ENCODE measurements around the gene CARNS1. TPM values are rescaled to one million over a fixed set of nuclear protein-coding genes. Genes with fewer than 3 reads are reported as not detected.
A peak's percentile ranks its signal among the peaks of the same experiment; 100 is the strongest.

CARNS1 gene
- total and polyA plus RNA-seq, 12 donors, result 0.55 to 26.6 (median 17.4) TPM

GRCh38 chr11:67420646-67421429 lies 5.4 kb downstream of the CARNS1 start:
- Histone ChIP-seq H3K27ac (peak overlapping the region; percentile 25 to 98 (median 92)), H3K27me3 (peaks cover 0 to 5% (median 0%) of the 10 kb centered on the region in 7 donors), H3K4me3 (peak overlapping the region in 9 of 10 donors; percentile 48 to 62 (median 56)), H3K9me3 (no peaks in the 10 kb centered on the region), H3K4me1 (peaks cover 20 to 53% (median 44%) of the 10 kb centered on the region in 9 donors), H3K36me3 (no peaks in the 10 kb centered on the region)
- DNase-seq (peak; percentile 96 to 98), ATAC-seq (peak; percentile 85 to 96 (median 92))
- TF ChIP-seq, protein P1, sequence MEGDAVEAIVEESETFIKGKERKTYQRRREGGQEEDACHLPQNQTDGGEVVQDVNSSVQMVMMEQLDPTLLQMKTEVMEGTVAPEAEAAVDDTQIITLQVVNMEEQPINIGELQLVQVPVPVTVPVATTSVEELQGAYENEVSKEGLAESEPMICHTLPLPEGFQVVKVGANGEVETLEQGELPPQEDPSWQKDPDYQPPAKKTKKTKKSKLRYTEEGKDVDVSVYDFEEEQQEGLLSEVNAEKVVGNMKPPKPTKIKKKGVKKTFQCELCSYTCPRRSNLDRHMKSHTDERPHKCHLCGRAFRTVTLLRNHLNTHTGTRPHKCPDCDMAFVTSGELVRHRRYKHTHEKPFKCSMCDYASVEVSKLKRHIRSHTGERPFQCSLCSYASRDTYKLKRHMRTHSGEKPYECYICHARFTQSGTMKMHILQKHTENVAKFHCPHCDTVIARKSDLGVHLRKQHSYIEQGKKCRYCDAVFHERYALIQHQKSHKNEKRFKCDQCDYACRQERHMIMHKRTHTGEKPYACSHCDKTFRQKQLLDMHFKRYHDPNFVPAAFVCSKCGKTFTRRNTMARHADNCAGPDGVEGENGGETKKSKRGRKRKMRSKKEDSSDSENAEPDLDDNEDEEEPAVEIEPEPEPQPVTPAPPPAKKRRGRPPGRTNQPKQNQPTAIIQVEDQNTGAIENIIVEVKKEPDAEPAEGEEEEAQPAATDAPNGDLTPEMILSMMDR (IDR thresholded peaks at IDR 0.05), result peak in 1 of 9 donors; percentile 2
- intact Hi-C loops (cut with DNase I), result loop anchor here in 1 of 10 donors (10.0 kb wide), 1 partner anchor 66 kb away; the partner anchor contains the start of gene POLD4
- 1% methylated on average over 66 to 97 of the region's 97 CpGs for WGBS, 2 donors

DNA sequence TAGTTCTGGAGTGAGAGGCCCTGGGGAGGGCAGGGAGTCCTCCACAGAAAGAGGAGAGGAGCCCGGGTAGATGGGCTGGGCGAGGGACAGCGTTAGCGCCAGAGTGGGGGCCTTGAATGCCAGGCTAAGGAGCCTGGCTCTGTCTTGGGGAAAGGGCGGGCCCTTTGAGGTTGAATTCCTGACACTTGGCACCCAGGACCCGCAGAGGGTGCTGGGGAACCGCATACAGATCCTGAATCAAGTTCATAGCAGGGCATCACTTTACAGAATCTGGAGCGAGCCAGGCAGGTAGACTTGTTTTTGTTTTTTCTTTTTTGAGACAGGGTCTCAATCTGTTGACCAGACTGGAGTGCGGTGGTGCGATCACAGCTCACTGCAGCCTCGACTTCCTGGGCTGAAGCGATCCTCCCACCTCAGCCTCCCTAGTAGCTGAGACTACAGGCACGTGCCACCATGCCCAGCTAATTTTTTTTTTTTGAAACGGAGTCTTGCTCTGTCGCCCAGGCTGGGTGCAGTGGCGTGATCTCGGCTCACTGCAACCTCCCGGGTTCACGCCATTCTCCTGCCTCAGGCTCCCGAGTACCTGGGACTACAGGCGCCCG lies 6.1 kb downstream of the CARNS1 start:
- WGBS, 2 donors, result 77% methylated on average over 22 of the region's 22 CpGs
- DNase-seq, result no peak
- H3K36me3 ChIP-seq, result no peaks in the 10 kb centered on the region
- intact Hi-C loops (cut with DNase I), result loop anchor here in 1 of 10 donors (10.0 kb wide), 1 partner anchor 67 kb away; the partner anchor contains the start of gene POLD4
- H3K9me3 ChIP-seq, result no peaks in the 10 kb centered on the region
- H3K4me3 ChIP-seq, result peak overlapping the region in 9 of 10 donors; percentile 48 to 62 (median 56)
- TF ChIP-seq, protein P1 (IDR thresholded peaks at IDR 0.05), result no peak
- H3K4me1 ChIP-seq, result peaks cover 16 to 46% (median 37%) of the 10 kb centered on the region in 9 donors
- H3K27me3 ChIP-seq, result no peaks in the 10 kb centered on the region
- ATAC-seq, result no peak
- H3K27ac ChIP-seq, result peak overlapping the region in 9 of 10 donors; percentile 80 to 98 (median 93)

GRCh38 chr11:67422891-67423290 lies 7.4 kb downstream of the CARNS1 start:
- Histone ChIP-seq H3K4me1 (peaks cover 15 to 40% (median 33%) of the 10 kb centered on the region in 9 donors), H3K27ac (no peak overlapping the region), H3K9me3 (no peaks in the 10 kb centered on the region), H3K27me3 (no peaks in the 10 kb centered on the region), H3K4me3 (no peak overlapping the region), H3K36me3 (no peaks in the 10 kb centered on the region)
- 74 to 75% methylated on average over 6 of the region's 6 CpGs for WGBS, 2 donors
- intact Hi-C loops (cut with DNase I), result loop anchor here in 1 of 10 donors (10.0 kb wide), 1 partner anchor 68 kb away; the partner anchor contains the start of gene POLD4
- TF ChIP-seq, protein P1 (IDR thresholded peaks at IDR 0.05), result no peak
- ATAC-seq (no peak), DNase-seq (no peak)

DNA sequence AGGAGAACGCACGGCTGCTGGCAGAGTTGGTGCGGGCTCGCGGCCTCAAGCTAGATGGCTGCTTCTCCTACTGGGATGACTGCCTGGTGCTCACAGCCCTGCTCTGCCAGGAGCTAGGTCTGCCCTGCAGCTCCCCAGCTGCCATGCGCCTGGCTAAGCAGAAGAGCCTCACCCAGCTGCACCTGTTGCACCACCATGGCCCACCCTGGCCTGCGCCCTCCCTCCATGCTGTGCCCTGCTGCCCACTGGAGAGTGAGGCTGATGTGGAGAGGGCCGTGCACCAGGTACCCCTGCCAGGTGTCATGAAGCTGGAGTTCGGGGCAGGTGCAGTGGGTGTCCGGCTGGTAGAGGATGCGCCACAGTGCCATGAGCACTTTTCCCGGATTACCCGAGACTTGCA lies 8.0 kb downstream of the CARNS1 start:
- peaks cover 12 to 35% (median 28%) of the 10 kb centered on the region in 9 donors for H3K4me1 ChIP-seq
- no peak overlapping the region for H3K27ac ChIP-seq
- TF ChIP-seq, protein P1 (IDR thresholded peaks at IDR 0.05), result no peak
- H3K27me3 ChIP-seq, result no peaks in the 10 kb centered on the region
- no peak for ATAC-seq
- H3K9me3 ChIP-seq, result no peaks in the 10 kb centered on the region
- intact Hi-C loops (cut with DNase I), result loop anchor here in 1 of 10 donors (10.0 kb wide), 1 partner anchor 69 kb away; the partner anchor contains the start of gene POLD4
- H3K36me3 ChIP-seq, result no peaks in the 10 kb centered on the region
- no peak for DNase-seq
- no peak overlapping the region for H3K4me3 ChIP-seq
- WGBS, 2 donors, result 94 to 96% methylated on average over 13 of the region's 13 CpGs
